Hippocampal formation (tissue), 2 donors: ENCODE data around the gene GNB2.
A peak's percentile ranks its signal among the peaks of the same experiment; 100 is the strongest.

Source experiments
- DNase-seq, 2 donors: peaks; one replicate each; lab custom pipeline; 2025; lab: John Stamatoyannopoulos, UW

Gene GNB2

DNA sequence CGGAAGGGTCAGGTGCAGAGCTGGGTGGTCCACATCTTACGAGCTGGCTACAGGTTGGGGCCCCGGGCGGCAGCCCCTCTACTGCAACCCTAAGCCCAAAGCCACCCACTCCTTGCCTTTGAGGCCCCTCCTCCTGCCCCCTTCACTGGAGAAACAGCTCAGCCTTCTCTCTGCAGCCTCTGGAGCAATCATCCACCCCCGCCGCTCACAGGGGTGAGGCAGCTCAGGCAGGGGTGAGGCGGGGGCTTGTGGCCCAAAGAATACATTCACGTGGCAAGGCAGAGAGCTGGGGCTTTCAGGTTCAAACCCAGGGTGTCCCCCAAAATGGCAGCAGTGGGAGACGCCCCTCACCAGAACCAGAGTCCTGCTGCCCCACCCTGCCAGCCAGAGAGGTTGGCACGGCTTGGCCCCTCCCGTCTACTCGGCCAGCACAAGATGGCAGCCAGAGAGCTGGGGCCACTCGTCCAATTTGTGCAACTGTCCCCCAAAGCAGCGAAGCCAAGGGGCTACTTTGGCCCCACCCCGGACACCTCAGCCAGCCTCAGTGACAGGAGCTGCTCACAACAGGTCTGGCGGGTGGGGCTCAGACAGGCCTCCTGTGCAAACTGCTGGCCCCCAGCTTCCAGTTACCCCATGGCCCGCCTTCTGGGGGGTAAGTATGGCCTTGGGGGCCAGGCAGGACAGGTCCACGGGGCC lies 7.2 kb downstream of the GNB2 start:
- no peak for DNase-seq

DNA sequence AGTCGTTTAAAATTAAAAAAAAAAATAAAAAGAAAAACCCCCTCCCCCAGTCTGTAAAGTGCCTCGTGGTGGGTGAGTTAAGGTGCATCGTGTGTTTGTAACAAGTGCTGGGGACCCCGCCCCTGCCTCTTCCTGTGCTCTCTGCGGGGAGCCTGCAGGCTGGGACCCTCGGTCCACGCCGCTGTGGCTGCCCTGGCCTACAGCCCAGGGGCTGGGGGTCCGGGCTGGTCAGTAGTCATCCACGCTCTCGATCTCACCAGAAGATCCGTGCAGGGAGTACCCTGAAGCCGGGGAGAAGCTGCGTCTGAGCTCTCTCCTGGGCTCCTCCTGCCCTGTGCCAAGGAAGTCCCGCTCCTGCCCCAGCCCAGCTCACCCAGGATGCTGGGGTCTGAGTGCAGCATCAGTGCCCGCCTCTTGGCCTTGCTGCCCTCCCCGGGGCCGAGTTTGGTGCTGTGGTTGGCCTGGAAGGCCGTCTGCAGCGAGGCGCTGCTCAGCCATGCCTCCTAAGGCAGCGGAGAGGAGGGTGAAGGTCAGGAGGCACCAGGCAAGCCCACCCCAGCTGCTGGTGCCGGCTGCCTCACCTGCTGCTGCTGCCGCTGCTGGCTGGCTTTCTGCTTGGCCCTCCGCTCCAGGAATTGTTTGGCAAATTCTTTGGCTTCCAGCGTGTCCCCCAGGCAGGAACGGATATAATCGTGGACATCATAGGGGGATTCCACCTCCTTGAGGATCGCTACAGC lies 8.1 kb downstream of the GNB2 start:
- DNase-seq, result no peak

DNA sequence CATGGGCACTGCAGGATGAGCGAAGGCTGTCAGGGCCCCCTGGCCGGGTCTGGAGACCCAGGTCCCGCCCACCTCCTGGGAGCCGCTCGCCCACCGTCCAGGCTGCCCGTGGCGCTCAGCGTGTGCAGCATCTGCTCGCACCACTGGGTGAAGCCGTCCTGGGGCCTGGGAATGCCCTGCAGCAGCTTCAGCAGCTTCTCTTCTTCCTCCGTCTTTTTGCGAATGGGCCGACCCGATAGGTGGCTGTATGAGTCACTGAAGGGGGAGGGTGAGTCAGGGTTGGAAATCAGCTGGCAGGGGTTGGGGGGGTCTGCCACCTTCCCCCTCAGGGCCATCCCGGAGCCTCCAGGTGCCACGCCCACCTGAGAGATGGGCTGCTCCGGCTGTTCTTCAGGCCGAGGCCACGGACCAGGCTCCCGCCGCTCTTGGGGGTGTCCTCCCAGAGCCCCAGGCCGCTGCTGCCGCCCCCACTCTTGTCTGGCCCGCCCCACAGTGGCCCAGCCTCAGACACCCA lies 8.7 kb downstream of the GNB2 start:
- DNase-seq, result no peak

DNA sequence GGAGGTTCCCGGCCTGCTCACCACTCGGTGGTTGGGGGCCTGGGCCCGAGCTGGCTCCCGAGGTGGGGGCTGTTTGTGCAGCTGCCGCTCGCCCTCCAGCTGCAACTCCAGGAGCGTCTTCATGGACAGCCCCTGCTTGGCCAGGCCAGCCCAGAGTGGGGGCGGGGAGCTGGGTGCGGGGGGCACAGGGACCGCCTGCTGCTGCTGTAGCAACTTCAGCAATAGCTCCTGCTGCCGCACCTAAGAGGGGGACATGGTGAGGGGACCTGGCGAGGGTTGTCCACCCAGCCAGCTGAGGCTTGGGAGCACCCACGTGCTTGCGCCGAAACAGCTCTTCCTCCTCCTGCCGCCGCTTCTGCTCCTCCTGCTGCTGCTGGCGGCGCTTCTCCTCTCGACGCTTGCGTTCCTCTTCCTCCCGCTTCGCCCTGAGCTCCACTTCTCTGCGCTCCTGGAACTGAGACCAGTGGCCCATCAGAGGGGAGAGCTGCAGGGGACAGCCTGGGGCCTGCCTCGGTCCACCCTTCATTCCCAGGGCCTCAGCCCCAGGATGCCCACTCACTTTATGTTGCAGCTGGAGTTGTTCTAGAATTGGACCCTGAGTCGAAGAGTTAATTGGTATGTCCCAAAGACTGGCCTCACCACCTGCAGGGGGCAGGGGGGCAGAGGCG lies 9.6 kb downstream of the GNB2 start:
- DNase-seq, result no peak

DNA sequence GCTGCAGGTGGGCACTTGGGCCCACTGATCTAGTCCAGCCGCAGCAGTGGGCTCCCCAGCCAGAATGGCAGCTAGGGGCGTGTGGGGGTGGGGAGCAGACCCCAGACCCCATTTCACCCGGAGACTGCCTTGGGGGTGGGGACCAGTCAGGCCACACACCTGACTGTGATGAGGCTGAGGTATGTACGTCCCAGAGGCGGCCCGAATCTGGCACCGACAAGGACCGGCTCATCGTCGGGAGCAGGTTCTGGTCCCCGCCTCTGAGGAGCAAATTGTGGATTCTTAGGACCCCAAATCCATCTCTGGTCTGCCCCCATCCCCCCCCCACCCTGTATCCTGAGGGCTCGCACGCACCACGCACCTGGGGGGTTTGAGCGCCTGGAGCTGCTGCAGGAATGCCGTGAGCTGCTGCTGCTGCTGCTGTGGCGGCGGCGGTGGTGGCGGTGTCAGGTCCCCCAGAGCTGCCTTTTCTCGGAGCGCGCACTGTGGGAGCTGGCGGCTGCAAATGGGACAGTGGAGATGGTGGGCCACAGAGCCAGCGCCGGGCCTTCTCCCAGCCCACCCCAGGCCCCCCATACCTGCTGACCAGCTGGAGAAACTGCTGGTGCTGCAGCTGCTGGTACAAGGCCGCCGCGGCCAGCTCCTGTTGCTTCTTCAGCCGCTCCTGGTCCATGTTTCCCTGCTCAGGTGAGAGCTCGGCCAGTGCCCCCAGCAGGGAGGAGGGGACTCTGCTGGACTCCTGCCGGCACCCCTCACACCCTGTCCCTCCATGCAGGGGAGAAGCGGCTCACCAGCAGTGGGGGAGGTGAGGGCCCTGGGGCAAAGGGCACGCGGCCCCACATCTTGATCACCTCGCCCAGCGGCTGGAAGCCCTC lies 10.4 kb downstream of the GNB2 start:
- DNase-seq, result no peak

DNA sequence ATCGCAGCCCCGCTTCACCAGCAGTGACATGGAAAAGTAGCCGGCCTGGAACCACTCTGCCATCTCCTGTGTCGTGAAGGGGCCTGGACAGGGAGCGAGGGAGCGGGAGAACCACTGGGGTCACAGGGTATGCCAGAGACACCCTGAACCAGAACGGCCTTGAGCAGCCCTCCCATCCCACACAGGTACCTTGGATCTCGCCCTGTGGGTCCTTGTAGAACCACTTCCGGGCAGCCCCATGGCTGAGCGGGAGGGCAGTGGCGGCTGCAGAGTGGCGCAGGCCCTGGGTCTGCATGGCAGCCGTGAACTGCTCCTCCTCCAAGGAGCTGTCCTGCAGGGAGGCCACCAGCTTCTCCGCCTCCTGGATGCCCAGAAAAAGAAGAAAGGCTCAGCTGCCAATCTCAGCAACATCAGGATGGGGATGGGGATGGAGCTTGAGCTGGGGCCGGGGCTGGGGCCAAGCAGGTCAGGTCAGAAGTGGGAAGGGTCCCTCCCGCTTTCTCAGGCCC lies 11.0 kb downstream of the GNB2 start:
- DNase-seq, result no peak

DNA sequence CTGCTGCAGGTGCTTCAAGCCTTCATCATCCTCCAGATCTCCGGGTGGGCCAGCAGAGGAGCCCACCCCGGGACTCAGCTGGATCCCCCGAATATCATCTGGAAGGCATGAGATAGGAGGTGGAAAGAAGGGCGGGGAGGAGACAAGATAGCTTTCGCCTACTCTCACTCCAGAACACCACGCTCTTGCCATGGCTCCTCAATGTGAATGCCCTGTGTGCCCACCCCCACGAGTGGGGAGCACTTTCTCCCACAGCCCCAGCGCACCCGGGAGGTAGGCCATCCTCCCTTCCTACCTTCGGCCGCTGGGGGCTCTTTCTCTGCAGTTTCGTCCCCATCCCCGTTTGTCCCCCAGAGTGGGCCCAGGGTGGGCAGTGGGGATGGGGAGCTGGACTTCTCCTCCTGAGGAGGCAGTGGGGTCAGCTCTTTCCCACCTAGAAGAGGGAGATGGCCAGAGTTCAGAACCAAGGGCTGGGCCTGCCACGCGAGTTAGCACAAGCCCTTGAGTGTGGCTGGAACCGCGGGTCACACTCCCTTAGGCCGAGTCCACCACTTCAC lies 11.6 kb downstream of the GNB2 start:
- DNase-seq, result no peak

DNA sequence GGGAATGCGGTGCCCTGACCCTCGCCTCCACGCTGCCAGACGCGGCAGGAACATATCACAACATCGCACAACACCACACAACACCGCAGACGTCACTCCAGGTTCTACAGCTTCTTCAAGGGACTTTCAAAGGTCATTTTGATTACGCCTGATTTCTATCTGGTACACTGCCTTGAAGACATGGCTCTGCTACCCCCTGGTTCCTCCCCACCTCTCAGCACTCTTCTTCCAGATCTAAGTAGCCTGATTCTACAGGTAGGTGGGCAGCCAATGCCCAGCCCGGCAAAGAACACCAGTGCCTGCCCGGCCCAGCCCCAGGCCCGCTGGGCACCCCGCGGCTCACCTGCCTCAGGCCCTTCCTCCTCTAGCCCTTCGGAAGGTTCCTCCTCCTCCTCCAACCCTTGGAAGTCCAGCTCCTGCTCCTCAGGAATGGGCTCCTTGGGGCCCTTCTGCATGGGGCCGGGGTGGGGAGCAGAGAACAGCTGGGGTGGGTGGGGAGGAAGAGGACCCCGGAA lies 12.1 kb downstream of the GNB2 start:
- DNase-seq, result no peak

DNA sequence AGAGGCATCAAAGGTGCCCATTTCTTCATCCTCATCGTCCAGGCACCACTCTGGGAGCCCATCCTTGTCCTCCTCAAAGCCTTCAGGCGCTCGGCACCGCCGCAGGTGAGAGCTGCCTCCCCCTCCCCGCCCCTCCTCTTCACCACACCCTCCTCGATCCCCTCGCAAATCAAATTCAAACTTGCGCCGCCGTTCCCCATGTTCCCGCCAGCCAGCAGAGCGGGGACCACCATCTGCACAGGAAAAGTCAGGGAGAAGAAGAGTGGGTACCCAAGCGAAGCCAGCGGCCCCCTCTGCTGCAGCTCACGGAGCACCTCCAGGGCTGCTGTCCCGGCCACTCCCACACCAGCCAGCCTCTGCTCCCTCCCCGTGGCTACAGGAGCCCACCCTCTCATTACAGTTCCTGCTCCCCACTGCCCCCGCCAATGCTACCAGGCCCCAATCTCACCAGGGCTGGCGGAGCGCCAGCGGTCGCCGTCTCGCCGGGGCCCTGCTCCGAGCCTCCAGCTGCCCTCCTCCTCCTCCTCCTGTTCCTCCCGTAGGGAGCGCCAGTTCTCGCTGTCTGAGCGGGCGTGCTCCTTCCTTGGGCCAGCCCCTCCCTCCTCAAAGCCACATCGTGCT lies 12.8 kb downstream of the GNB2 start:
- no peak for DNase-seq

DNA sequence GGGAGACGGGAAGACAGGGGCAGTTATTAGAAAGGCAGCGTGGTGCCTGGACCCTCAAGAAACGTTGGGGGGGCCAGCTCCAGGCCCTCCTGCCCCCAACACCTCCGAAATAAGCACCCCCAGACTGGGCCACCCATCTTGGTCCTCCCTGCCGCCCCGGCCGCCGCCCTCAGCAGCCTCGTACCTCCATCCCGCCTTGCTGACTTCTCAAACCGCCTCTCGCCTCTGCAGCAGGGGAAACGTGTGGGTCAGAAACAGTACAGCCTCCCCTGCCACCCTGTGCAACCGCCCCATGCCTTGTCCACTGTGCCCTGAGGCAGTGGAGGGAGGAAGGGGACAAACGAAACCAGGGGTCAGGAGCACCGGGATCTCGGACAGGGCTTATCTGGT lies 13.3 kb downstream of the GNB2 start:
- DNase-seq, result no peak

DNA sequence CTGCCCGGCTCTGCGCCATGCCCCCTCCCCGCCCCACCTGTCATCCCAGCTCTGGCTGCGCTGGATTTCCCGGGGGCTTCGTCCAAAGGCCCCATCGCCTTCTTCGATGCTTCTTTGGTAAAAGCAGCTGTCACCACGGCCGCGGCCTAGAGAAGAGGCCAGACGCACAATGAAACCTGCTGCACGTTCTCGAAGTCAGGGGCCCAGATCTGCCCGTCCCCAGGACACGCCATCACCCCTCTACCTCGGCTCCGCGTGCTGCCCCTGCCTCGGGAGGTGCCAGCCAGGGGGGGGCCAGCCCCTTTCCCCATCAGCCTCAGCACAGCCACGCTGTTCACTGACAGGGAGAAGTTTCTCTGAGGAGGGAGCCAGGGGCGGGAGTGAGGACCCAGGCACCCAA lies 13.7 kb downstream of the GNB2 start:
- DNase-seq, result no peak

DNA sequence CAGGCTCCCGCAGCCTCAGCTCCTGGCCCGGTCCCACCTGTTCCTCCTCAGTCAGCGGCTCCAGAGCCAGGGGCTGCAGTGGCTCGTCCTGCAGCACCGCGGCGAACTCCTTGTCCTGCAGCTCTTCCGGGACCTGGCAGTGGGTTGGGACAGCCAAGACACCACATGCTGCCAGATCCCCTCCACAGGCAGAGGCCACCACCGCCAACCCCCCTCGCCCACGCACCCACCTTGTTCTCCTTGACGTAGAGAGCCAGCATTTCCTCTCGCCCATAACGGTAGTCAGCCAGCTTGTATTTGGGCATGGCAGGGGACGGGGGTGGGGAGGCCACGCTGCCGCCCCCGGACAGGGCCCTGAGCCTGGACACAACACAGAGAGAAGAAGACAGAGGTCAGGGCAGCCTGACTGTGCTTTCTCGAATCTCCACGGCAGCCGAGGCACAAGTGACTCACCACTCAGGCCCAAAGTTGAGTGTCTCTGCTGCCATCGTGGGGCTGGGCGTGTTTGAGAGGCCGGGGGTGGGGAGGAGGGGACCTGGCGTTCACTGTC lies 14.3 kb downstream of the GNB2 start:
- no peak for DNase-seq

DNA sequence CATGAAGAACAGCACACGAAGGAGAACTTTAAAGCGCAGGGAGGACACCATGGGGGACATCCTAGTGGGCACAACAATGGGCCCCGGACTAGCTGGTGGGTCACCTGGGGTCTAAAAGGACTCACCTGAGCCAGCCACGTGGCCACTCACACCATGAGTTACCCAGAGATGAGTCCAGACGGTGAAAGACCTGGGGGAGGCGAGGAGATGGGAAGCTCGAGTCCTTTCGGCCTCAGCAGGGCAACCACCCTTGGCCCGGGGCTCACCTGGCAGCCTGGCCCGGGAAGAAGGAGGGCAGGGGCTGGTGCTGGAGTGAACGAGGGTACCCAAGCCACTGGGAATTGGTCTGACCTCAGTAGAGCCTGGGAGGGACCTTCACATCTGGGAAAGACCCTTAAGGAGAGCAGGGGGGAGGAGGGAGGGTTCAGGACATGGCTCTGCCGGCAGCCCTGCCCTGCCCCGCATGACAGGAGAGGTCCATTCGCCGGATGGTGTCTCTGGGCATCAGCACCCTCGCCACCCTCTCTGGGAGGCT lies 14.9 kb downstream of the GNB2 start:
- DNase-seq, result no peak

DNA sequence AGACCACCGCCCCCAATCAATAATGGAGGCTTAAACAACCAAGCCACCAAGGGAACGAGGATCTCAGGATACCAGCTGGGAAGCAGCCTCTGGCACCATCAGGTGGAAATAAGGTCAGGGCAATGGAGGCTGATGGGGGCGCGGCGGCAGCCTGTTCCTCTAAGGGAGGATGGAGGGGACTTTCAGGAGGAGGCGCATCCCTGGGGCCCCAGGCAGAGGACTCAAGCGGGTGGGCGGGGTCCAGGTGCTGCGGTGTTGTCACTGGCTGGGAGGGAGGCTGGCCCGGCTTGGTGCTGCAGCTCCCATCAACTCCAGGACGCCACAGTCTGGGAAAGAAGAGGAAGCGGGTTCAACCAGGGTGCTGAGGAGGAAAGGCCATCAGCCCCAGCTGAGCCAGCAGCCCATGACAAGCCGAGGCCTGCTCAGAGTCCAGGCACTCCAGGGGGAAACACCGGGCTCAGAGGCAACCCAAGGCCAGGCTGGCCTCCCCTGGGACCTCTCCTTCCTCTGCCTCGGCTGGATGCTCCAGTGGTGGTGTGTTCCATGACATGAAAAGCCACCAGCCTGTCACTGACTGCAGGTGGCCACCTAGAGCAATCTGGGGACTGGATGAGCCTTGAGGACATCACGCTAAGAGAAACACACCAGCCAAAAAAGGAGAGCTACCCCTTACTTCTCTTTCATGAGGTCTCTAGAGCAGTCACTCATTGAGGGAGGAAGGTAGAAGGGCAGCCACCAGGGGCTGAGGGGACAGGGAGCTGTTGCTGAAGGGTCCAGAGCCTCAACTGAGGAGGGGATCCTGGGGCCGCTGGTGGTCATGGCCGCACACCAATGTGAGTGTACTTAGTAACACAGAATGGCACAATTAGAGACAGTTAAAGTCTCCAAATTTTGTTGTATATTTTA lies 15.9 kb downstream of the GNB2 start:
- DNase-seq, result no peak

DNA sequence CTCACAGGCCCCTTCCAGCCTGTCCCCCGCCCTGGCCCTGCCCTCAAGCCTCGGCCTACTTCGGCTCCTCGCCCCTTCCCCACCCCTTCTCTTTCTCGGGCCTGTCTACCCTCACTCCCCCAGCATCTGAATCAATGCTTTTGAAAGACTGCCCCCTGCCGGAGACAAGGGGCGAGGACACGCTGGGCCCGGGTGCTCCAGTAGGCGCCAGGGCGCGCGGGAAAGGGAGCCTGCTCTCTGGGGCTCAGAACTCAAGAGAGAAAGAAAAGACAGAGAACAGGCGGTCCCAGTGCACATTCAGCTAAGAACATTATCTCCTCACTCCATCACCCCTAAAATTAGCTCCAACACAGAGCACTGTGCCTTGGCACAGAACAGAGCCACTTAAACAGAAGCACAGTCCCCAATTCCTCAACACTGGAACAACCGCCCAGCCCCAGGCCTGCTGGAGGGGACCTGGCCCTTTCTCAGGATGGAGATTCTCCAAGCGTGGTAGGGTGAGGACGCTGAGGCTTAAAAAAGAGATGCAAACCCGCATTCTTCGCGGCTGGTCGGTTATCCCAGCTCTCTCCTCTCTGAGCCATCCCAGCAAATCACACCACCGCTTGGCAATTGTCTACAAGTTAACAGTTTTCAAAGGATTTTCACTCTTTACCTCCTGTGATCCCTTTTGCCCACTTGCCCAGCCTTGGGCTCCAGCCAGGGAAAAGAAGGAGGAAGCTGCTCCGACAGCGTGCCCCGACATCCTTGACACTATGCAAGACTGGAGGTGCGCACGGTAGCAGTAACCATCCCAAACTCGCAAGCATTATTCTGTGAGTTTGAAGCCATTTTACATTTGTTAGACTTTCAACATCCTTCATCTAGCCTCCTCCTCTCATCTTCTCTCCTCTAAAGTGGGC lies 18.4 kb downstream of the GNB2 start:
- peak; percentile 70 to 71 for DNase-seq

DNA sequence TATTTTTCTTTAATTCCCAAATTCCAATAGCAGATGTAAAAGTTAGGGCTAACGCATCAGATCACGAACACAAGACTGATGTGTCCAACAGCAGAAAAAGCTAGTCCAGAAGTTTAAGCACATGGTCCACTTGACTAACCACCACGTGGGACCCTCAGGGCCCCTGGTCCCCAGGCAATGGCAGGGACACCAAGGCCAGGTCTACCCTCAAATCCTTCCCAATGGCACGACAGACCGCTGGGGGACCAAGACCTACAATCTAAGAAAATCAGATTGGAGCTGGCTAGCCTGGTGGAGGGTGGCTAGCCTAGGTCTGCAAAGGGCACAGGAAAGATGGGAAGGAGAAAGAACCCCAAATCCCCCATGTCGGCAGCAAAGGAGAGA lies 19.0 kb downstream of the GNB2 start:
- DNase-seq, result no peak

DNA sequence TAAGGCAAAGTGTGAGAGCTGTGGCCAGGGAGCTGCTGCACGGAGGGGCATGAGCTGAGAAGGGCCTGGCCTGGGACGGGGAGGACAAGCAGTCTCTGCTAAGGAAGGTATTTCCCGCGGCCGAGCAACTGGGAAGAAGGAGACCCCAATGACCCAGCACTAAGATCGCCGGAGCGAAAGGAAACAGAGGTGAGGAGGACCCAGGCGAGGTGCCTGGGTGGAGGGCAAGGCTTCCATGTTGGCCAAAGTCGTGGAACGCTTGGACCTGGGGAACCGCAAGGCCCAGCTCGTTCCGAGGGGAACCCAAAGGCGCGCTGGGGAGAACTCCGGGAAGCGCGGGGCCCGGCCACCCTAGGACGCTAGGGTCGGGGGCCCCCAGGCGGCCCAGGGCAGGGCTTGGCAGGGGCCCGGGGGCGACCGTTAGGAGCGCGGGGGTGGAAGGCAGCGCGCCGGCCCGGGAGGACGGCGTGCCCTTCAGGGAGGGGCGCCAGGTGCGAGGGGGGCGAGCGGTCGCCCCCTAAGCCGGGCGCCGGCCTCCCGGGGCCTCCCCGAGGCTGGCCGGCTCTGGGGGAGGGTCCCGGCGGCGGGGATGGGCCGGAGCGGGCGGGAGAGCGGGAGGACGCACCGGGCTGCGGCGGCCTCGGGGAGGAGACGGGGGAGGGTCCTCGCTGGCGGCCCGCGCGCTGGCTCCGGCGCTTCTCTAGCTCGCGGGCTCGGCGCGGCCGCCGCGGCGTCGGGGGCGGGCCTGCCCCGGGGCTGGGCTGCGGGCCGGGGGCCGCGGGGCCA lies 20.0 kb downstream of the GNB2 start:
- no peak for DNase-seq
